Suprapubic skin (tissue), 4 donors: ENCODE measurements around the gene POLE3.

Experiments
- EP300 ChIP-seq: sonication (generic); formaldehyde crosslinking; IDR thresholded peaks from one replicate; pipeline ENCODE4 v1.6.1; 2017; ENCODE audit warnings: antibody characterized with exemption
- POLR2AphosphoS5 ChIP-seq, 3 donors: sonication (generic); formaldehyde crosslinking; IDR thresholded peaks; one replicate each; pipeline ENCODE4 v1.6.1; 2017; ENCODE audit warnings: antibody characterized with exemption in 3 of 3
- TF ChIP-seq, protein P1 (sequence below), 2 donors: fragments of 200-600 bp in 1 of 2; fragments of 450-650 bp in 1 of 2; sonication (generic) in 1 of 2; IDR thresholded peaks; one replicate each; pipeline ENCODE4 v1.5.1; 2016 to 2019; ENCODE audit warnings: antibody characterized with exemption in 2 of 2, mild to moderate bottlenecking in 1 of 2, moderate library complexity in 1 of 2

DNA sequence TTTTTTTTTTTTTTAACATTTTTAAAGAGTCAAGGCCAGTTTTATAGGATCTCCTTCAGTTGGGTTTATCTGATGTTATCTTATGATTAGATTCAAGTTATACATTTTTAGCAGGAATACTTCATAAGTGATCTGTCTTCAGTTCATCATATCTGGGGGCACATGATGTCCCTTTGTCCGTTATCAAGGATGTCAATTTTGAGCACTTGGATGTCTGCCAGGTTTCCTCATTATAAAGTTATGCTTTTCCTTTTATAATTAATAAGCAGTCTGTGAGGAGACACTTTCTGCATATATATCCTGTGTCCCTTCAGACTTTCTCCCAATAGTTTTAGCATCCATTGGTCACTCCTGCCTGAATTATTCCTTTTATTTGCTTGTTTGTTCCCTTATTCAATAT is 45.5 kb downstream of the POLE3 start:
- TF ChIP-seq, protein P1, sequence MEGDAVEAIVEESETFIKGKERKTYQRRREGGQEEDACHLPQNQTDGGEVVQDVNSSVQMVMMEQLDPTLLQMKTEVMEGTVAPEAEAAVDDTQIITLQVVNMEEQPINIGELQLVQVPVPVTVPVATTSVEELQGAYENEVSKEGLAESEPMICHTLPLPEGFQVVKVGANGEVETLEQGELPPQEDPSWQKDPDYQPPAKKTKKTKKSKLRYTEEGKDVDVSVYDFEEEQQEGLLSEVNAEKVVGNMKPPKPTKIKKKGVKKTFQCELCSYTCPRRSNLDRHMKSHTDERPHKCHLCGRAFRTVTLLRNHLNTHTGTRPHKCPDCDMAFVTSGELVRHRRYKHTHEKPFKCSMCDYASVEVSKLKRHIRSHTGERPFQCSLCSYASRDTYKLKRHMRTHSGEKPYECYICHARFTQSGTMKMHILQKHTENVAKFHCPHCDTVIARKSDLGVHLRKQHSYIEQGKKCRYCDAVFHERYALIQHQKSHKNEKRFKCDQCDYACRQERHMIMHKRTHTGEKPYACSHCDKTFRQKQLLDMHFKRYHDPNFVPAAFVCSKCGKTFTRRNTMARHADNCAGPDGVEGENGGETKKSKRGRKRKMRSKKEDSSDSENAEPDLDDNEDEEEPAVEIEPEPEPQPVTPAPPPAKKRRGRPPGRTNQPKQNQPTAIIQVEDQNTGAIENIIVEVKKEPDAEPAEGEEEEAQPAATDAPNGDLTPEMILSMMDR (IDR thresholded peaks at IDR 0.05): no peak
- no peak for TF ChIP-seq POLR2AphosphoS5 (IDR thresholded peaks at IDR 0.05)
- no peak for TF ChIP-seq EP300
